ENCODE measurements around the gene ACOX3. TPM values are rescaled to one million over a fixed set of nuclear protein-coding genes. Genes with fewer than 3 reads are reported as not detected.

ACOX3 gene
- total RNA-seq, 1 experiment from 2014 or later, result 17.9 TPM

DNA sequence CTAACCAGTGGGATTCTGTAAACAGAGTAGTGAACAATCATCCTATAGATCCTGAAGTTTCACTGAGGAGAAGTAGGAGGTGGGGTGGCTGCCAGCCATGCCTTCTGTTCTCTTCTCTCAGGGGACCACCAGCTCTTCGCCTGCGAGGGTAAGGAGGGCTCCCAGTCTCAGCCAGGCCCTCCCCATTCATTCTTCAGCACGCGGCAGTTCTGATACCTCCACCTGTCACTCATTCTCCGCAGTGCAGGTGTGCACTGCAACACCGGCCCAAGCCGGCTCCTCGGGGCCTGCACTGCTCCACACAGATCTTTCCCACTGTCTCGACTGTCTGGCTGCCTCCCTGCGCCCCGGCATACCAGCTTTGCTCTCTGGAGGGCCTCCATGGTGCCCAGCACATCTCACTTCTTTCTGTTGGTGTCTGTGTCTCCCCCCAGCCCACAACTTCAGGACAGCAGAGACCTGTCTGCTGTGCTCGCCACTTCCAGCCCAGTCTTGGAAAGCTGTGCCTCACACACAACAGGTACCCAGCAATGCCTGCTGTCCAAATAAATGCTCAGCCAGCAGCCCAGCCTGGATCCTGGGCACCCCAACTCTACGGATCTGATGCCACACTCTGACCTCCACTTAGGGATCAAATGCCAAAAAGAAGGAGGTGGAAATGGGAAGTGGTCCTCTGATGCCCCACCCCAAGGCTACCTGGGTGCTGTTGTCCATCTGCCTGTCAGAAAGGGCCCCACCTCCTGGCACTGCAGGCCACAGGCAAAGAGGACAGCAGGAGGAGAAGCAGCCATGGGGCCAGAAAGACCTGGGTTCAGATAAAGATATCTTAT is 29.0 kb downstream of the ACOX3 start:
- Mint-ChIP-seq H3K4me1 (ENCODE audit: insufficient read depth, unreplicated experiment) (peaks cover 6% of the 10 kb centered on the region), H3K27me3 (ENCODE audit: insufficient read depth, unreplicated experiment) (no peaks in the 10 kb centered on the region), H3K9me3 (ENCODE audit: unreplicated experiment) (no peaks in the 10 kb centered on the region), H3K4me3 (ENCODE audit: unreplicated experiment) (no peak overlapping the region), H3K36me3 (ENCODE audit: insufficient read depth, unreplicated experiment) (peaks cover 21% of the 10 kb centered on the region), H3K27ac (ENCODE audit: low read depth, unreplicated experiment) (no peak overlapping the region)
- intact Hi-C loops (cut with micrococcal nuclease), result no loop called here
- TF ChIP-seq, protein P1, sequence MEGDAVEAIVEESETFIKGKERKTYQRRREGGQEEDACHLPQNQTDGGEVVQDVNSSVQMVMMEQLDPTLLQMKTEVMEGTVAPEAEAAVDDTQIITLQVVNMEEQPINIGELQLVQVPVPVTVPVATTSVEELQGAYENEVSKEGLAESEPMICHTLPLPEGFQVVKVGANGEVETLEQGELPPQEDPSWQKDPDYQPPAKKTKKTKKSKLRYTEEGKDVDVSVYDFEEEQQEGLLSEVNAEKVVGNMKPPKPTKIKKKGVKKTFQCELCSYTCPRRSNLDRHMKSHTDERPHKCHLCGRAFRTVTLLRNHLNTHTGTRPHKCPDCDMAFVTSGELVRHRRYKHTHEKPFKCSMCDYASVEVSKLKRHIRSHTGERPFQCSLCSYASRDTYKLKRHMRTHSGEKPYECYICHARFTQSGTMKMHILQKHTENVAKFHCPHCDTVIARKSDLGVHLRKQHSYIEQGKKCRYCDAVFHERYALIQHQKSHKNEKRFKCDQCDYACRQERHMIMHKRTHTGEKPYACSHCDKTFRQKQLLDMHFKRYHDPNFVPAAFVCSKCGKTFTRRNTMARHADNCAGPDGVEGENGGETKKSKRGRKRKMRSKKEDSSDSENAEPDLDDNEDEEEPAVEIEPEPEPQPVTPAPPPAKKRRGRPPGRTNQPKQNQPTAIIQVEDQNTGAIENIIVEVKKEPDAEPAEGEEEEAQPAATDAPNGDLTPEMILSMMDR (IDR thresholded peaks at IDR 0.05; ENCODE audit: unreplicated experiment), result no peak
- BruUV-seq (replicated peaks), result no TSS peak
- ChIA-PET POLR2A (interaction anchor here (0.8 kb wide), 1 partner anchor 8 kb away, joined by 3 read pairs; no protein-coding TSS in a partner anchor), CTCF (no interaction called here)
- no peak for DNase-seq (ENCODE audit: unreplicated experiment)

DNA sequence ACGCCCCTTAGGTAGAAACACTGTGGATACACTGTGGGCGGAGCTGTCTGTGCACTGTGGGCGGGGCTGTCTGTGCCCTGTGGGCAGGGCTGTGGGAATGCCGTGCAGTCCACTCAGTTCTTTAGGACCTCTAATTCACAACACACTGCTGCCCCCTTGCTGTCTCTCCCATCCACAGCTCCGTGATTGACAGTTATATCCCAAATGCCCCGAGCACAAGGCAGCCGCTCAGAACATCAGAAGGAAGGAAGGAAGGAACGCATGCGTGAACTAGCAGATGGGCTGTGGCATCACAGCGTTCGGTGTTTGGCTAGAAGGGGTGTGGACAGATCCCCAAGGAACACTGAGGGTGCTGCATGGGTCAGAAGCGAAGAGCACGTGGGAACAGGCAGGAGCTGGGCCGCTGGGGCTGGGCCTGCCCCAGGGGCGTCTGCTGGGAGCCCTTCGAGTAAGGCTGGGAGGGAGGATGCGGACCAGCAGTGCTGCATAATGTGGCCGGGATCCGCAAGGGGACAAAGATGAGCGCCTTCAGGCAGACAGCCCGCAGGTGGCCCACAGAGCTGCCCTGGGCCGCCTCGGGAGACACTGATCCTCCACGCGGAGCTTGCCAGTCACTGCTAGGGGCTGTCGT is 29.8 kb downstream of the ACOX3 start:
- no peaks in the 10 kb centered on the region for H3K9me3 Mint-ChIP-seq (ENCODE audit: unreplicated experiment)
- no peak overlapping the region for H3K27ac Mint-ChIP-seq (ENCODE audit: low read depth, unreplicated experiment)
- no peak overlapping the region for H3K4me3 Mint-ChIP-seq (ENCODE audit: unreplicated experiment)
- no peaks in the 10 kb centered on the region for H3K27me3 Mint-ChIP-seq (ENCODE audit: insufficient read depth, unreplicated experiment)
- intact Hi-C loops (cut with micrococcal nuclease), result no loop called here
- BruUV-seq (replicated peaks), result no TSS peak
- DNase-seq (ENCODE audit: unreplicated experiment), result peak; percentile 60
- peaks cover 6% of the 10 kb centered on the region for H3K4me1 Mint-ChIP-seq (ENCODE audit: insufficient read depth, unreplicated experiment)
- ChIA-PET CTCF (interaction anchor here (0.6 to 2.7 kb wide), 4 partner anchors 23 to 586 kb away, joined by 3 to 8 read pairs (median 4); no protein-coding TSS in a partner anchor), POLR2A (interaction anchor here (0.7 to 0.8 kb wide), 2 partner anchors 9 to 15 kb away, joined by 3 to 4 read pairs; no protein-coding TSS in a partner anchor)
- TF ChIP-seq, protein P1 (IDR thresholded peaks at IDR 0.05; ENCODE audit: unreplicated experiment), result no peak
- peaks cover 25% of the 10 kb centered on the region for H3K36me3 Mint-ChIP-seq (ENCODE audit: insufficient read depth, unreplicated experiment)

DNA sequence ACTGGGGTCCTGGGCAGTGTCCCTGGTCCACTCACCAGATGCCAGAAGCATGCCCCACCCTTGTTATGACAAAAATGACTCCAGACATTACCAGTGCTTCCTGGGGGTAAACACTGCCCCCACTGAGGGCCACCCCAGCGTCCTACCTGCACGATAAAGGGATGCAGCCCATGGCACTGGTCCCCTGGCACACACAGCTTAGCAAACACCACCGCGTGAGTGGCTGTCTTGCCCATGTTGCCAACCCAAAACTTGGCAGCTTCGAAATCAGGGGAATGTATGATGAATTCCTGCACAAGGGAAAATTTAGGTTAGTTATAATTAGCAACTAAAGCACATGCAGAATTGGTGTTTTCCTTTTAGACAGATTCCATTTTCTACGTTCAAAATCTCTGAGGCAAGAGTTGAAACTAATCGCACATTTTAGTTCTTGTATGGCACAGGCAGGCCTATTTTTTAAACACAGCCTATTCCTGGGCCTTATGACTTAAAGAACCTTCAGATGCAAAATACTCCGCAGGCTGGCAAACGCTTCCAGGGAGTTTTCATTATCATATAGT is 30.4 kb downstream of the ACOX3 start:
- H3K9me3 Mint-ChIP-seq (ENCODE audit: unreplicated experiment), result no peaks in the 10 kb centered on the region
- no peaks in the 10 kb centered on the region for H3K27me3 Mint-ChIP-seq (ENCODE audit: insufficient read depth, unreplicated experiment)
- CTCF ChIA-PET, result interaction anchor here (0.6 to 3.4 kb wide), 5 partner anchors 10 to 587 kb away, joined by 3 to 22 read pairs (median 4); no protein-coding TSS in a partner anchor
- DNase-seq (ENCODE audit: unreplicated experiment), result no peak
- no peak overlapping the region for H3K27ac Mint-ChIP-seq (ENCODE audit: low read depth, unreplicated experiment)
- H3K4me3 Mint-ChIP-seq (ENCODE audit: unreplicated experiment), result no peak overlapping the region
- intact Hi-C loops (cut with micrococcal nuclease), result no loop called here
- TF ChIP-seq, protein P1 (IDR thresholded peaks at IDR 0.05; ENCODE audit: unreplicated experiment), result no peak
- H3K36me3 Mint-ChIP-seq (ENCODE audit: insufficient read depth, unreplicated experiment), result peaks cover 30% of the 10 kb centered on the region
- peaks cover 6% of the 10 kb centered on the region for H3K4me1 Mint-ChIP-seq (ENCODE audit: insufficient read depth, unreplicated experiment)
- POLR2A ChIA-PET, result interaction anchor here (0.7 kb wide), 1 partner anchor 14 kb away, joined by 4 read pairs; no protein-coding TSS in a partner anchor
- no TSS peak for BruUV-seq (replicated peaks)

Data from MCF 10A (cell line).